Esophagus muscularis mucosa (tissue), 4 donors: Measurements from ENCODE around the gene LMNA. TPM values are rescaled to one million over a fixed set of nuclear protein-coding genes. Genes with fewer than 3 reads are reported as not detected.

Source experiments
- DNase-seq: peaks from one replicate; pipeline ENCODE4 v3.0.0-alpha.2; 2017; ENCODE audit errors: extremely low spot score
- H3K27ac ChIP-seq, 4 donors: fragments of 200-600 bp; sonication (generic); replicated peaks in 1 of 4; 1 replicate in 3 of 4; 2 replicates in 1 of 4; pipeline ENCODE4 v1.5.1; 2016 to 2019; ENCODE audit warnings: mild to moderate bottlenecking in 1 of 4
- H3K27me3 ChIP-seq, 4 donors: fragments of 200-600 bp; sonication (generic); one replicate each; pipeline versions ENCODE4 v1.5.1 to v1.6.0; 2016 to 2019
- H3K36me3 ChIP-seq, 4 donors: fragments of 200-600 bp; sonication (generic); one replicate each; pipeline ENCODE4 v1.5.1; 2016 to 2019
- H3K4me1 ChIP-seq, 4 donors: fragments of 200-600 bp; sonication (generic); one replicate each; pipeline ENCODE4 v1.5.1; 2016 to 2019
- H3K4me3 ChIP-seq, 4 donors: fragments of 200-600 bp; sonication (generic); 1 replicate in 2 of 4; 2 replicates in 2 of 4; pipeline ENCODE4 v1.5.1; 2016 to 2019; ENCODE audit warnings: mild to moderate bottlenecking in 4 of 4, moderate library complexity in 1 of 4
- H3K9me3 ChIP-seq, 4 donors: fragments of 200-600 bp; sonication (generic); 1 replicate in 3 of 4; 2 replicates in 1 of 4; pipeline ENCODE4 v1.5.1; 2016 to 2019
- EP300 ChIP-seq: sonication (generic); formaldehyde crosslinking; IDR thresholded peaks from one replicate; pipeline ENCODE4 v1.6.1; 2017; ENCODE audit warnings: antibody characterized with exemption
- POLR2A ChIP-seq: fragments of 450-650 bp; IDR thresholded peaks from one replicate; pipeline ENCODE4 v1.6.1; 2017; ENCODE audit warnings: antibody characterized with exemption, moderate library complexity, mild to moderate bottlenecking, low read depth
- POLR2AphosphoS5 ChIP-seq, 2 donors: sonication (generic); formaldehyde crosslinking; IDR thresholded peaks; one replicate each; pipeline ENCODE4 v1.6.1; 2017; ENCODE audit warnings: antibody characterized with exemption in 2 of 2
- WGBS: methylation state at CpG from one replicate; pipeline ENCODE4 v1.1.5; 2018; 5-methylcytosine and 5-hydroxymethylcytosine counted together
- intact Hi-C: fragments of 100-400 bp; cut with DNase I; formaldehyde crosslinking; loops from one replicate; pipeline ENCODE4 v1.15.1; 2023
- total RNA-seq, 4 donors: library from RNA; depleted of rRNA; stranded (reverse); fragments of >200 nt; gene quantifications; one replicate each; pipeline versions ENCODE4 v1.1.0 to v1.2.1, GENCODE V29; 2016
- TF ChIP-seq, protein P1 (sequence below), 3 experiments: fragments of 200-600 bp in 2 of 3; fragments of 450-650 bp in 1 of 3; sonication (generic) in 2 of 3; IDR thresholded peaks; one replicate each; pipeline ENCODE4 v1.5.1; 2017 to 2019; ENCODE audit warnings: antibody characterized with exemption in 3 of 3, mild to moderate bottlenecking in 2 of 3, moderate library complexity in 1 of 3

LMNA gene
- total RNA-seq, 4 donors from 2014 or later = 311 to 589 (median 380) TPM

DNA sequence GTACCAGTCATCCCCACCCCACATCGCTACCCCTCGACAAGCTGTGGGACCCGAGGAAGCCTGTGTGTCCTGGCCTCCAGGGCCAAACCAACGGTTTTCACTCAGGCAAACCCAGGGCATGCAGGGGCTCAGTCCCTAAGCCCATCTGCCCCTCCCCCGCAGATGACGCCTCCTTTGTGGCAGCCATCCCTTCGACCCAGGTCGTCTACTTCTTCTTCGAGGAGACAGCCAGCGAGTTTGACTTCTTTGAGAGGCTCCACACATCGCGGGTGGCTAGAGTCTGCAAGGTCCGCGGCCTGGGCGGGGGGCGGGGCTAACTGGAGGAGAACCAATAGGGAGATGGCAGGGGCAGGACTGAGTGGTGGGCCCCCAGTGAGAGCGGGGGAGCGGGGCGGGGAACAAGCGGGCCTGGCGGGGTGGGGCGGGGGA, 46.2 kb downstream of the LMNA start:
- WGBS = 6% methylated on average over 15 of the region's 22 CpGs
- Histone ChIP-seq H3K4me3 (peak overlapping the region; percentile 61 to 68 (median 62)), H3K27ac (peak overlapping the region; percentile 68 to 79 (median 74)), H3K4me1 (peaks cover 20 to 28% (median 24%) of the 10 kb centered on the region in 4 donors), H3K9me3 (no peaks in the 10 kb centered on the region), H3K36me3 (no peaks in the 10 kb centered on the region), H3K27me3 (no peaks in the 10 kb centered on the region)
- TF ChIP-seq, protein P1, sequence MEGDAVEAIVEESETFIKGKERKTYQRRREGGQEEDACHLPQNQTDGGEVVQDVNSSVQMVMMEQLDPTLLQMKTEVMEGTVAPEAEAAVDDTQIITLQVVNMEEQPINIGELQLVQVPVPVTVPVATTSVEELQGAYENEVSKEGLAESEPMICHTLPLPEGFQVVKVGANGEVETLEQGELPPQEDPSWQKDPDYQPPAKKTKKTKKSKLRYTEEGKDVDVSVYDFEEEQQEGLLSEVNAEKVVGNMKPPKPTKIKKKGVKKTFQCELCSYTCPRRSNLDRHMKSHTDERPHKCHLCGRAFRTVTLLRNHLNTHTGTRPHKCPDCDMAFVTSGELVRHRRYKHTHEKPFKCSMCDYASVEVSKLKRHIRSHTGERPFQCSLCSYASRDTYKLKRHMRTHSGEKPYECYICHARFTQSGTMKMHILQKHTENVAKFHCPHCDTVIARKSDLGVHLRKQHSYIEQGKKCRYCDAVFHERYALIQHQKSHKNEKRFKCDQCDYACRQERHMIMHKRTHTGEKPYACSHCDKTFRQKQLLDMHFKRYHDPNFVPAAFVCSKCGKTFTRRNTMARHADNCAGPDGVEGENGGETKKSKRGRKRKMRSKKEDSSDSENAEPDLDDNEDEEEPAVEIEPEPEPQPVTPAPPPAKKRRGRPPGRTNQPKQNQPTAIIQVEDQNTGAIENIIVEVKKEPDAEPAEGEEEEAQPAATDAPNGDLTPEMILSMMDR (IDR thresholded peaks at IDR 0.05) = no peak
- TF ChIP-seq POLR2AphosphoS5 (IDR thresholded peaks at IDR 0.05) = no peak
- TF ChIP-seq EP300 = no peak
- no peak for TF ChIP-seq POLR2A
- intact Hi-C loops = no loop called here
- peak; percentile 96 for DNase-seq

DNA sequence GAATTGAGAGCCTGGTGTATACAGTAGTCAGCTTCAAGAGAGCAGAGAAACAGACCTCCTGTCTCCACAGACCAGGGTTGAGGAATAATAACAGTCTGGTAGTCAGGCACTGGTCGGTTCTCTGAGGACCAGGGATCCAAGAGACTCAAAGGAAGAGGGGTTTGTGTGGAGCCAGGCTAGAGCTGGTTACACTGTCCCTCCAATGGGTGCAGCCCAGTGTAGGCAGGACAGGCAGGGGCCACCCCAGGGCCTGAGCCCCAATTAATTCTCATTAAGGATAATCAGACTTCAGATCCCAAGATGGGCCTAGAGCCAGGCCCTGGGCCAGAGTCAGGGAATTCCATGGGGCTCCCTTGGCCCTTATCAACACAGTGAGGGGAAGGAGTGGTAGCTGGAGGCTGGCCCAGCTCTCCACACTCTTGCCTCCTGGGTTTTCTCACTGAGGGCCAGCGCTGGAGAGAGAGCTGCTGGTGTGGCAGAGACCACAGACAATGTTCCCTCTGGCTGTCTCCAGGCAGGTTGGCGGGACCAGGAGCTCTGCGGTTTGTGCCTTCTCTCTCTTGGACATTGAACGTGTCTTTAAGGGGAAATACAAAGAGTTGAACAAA, 48.0 kb downstream of the LMNA start:
- WGBS = 83% methylated on average over 5 of the region's 5 CpGs
- DNase-seq = no peak
- no peak overlapping the region for H3K27ac ChIP-seq

DNA sequence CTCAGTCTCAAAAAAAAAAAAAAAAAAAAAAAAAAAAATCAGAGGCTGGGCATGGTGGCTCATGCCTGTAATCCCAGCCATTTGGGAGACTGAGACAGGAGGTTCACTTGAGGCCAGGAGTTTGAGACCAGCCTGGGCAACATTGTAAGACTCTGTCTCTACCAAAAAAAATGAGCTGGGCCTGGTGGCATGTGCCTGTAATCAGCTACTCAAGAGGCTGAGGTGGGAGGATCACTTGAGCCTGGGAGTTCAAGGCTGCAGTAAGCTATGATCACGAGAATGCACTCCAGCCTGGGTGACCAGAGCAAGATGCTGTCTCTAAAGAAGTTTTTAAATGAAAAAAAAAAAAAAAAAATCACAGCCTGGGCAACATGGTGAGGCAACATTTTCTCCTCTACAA, 49.2 kb downstream of the LMNA start:
- WGBS = 100% methylated on average over 1 of the region's 1 CpG
- Histone ChIP-seq H3K36me3 (no peaks in the 10 kb centered on the region), H3K27ac (no peak overlapping the region), H3K4me3 (no peak overlapping the region), H3K9me3 (no peaks in the 10 kb centered on the region), H3K27me3 (no peaks in the 10 kb centered on the region), H3K4me1 (peaks cover 20 to 28% (median 24%) of the 10 kb centered on the region in 4 donors)
- intact Hi-C loops = no loop called here
- TF ChIP-seq POLR2A (no peak), POLR2AphosphoS5 (IDR thresholded peaks at IDR 0.05) (no peak), EP300 (no peak)
- TF ChIP-seq, protein P1 (IDR thresholded peaks at IDR 0.05) = no peak
- DNase-seq = no peak

More for the DNA sequence above, 48.0 kb downstream of the LMNA start:
- H3K27me3 ChIP-seq = no peaks in the 10 kb centered on the region
- H3K9me3 ChIP-seq = no peaks in the 10 kb centered on the region
- TF ChIP-seq POLR2A (no peak), EP300 (no peak), POLR2AphosphoS5 (IDR thresholded peaks at IDR 0.05) (no peak)
- TF ChIP-seq, protein P1 (IDR thresholded peaks at IDR 0.05) = no peak
- no peak overlapping the region for H3K4me3 ChIP-seq
- no peaks in the 10 kb centered on the region for H3K36me3 ChIP-seq
- intact Hi-C loops = no loop called here
- peaks cover 20 to 28% (median 24%) of the 10 kb centered on the region in 4 donors for H3K4me1 ChIP-seq

DNA sequence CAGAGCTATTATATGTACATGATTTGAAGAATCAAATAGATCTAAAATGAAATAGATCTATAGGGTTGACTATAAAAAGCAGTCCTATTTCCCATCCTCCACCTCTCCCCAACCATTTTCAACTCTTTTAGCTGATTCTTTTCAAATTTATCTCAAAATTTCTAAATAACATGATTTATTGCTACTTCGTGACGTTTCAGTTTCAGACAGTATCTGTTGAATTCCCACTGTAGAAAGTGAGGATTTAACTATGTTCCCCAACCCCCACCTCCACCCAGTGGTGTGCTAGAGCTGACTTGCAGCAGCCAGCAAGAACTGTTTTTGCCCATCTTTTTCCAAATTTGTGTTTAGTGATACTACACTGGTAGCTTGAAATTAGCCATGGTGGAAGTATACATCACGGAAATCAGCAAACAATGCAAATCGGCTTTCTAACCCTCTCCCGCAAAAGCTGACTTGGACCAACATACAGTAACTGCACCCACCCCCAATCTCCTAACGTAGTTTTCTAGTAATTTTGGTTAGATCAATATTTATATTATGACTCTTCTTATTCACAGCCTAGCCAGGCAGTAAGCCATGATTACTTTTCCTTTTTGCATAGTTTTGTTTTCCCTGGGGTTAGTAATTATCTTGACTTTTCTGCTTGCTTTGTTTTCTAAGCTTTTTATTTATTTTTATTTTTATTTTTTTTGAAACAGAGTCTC, 49.8 kb downstream of the LMNA start:
- no peaks in the 10 kb centered on the region for H3K27me3 ChIP-seq
- H3K36me3 ChIP-seq = no peaks in the 10 kb centered on the region
- WGBS = 86% methylated on average over 6 of the region's 6 CpGs
- TF ChIP-seq EP300 (no peak), POLR2AphosphoS5 (IDR thresholded peaks at IDR 0.05) (no peak), POLR2A (no peak)
- TF ChIP-seq, protein P1 (IDR thresholded peaks at IDR 0.05) = no peak
- H3K4me3 ChIP-seq = no peak overlapping the region
- H3K4me1 ChIP-seq = peaks cover 20 to 28% (median 24%) of the 10 kb centered on the region in 4 donors
- no peak for DNase-seq
- intact Hi-C loops = no loop called here
- no peak overlapping the region for H3K27ac ChIP-seq
- H3K9me3 ChIP-seq = no peaks in the 10 kb centered on the region
